ENCODE results near the gene MPP7.

GRCh38 chr10:28343987-28344895 is 41.4 kb upstream of the MPP7 start:
- no peak for TF ChIP-seq CTCF (IDR thresholded peaks at IDR 0.05)
- no peak for TF ChIP-seq EP300 (IDR thresholded peaks at IDR 0.05)
